ENCODE data around the gene FBXO34. TPM values are rescaled to one million over a fixed set of nuclear protein-coding genes. Genes with fewer than 3 reads are reported as not detected.

The FBXO34 gene
- total and polyA plus RNA-seq, 10 of the 15 experiments (the other 5 are each of a cell fraction or from before 2014, with no cell fraction given): 5.6 to 22.8 (median 17.6) TPM

- no peaks in the 10 kb centered on the region for H4K20me1 ChIP-seq (ENCODE audit: control insufficient read depth, insufficient read depth)
- no peak overlapping the region for H2AFZ ChIP-seq (ENCODE audit: control insufficient read depth, low read depth, low read length)
- no peak for FAIRE-seq
- CTCF ChIA-PET: interaction anchor here (1.0 to 1.6 kb wide), 3 partner anchors 12 to 126 kb away, joined by 3 to 4 read pairs (median 4); no protein-coding TSS in a partner anchor
- no peaks in the 10 kb centered on the region; the same call in 1 of the 3 replicates for H3K9me3 ChIP-seq (replicated peaks; ENCODE audit: control insufficient read depth, insufficient read depth, low read length)
- no TSS peak for BruUV-seq (replicated peaks)
- no peaks in the 10 kb centered on the region for H3K36me3 ChIP-seq (ENCODE audit: control insufficient read depth in 2 of 2, insufficient read depth in 2 of 2, low read length in 1 of 2)
- no peak overlapping the region for H3K9ac ChIP-seq (ENCODE audit: control insufficient read depth, insufficient read depth, low read length)
- no peak for ATAC-seq
- no peak overlapping the region for H3K27ac ChIP-seq (ENCODE audit: control insufficient read depth, insufficient read depth)
- no peaks in the 10 kb centered on the region for H3K4me1 ChIP-seq (ENCODE audit: control insufficient read depth, insufficient read depth, low read length)
- intact Hi-C loops (cut with micrococcal nuclease; ENCODE audit: unreplicated experiment): no loop called here
- no peak for DNase-seq (ENCODE audit: low read depth, low spot score)
- in situ Hi-C loops (cut with MboI): no loop called here
- SMC1A ChIA-PET (ENCODE audit: uncharacterized antibody, unreplicated experiment): interaction anchor here (0.9 kb wide), 1 partner anchor 200 kb away, joined by 3 read pairs; no protein-coding TSS in a partner anchor
- no peak for TF ChIP-seq ETV6 (conservative IDR thresholded peaks at IDR 0.05 in 1 of 2, IDR thresholded peaks at IDR 0.05 in 1 of 2; ENCODE audit: borderline replicate concordance in 1 of 2, low read depth in 1 of 2)
- RAD21 ChIA-PET (ENCODE audit: unreplicated experiment): no interaction called here
- POLR2A ChIA-PET: interaction anchor here (0.6 kb wide), 1 partner anchor 1340 kb away, joined by 3 read pairs; no protein-coding TSS in a partner anchor
- H3K79me2 ChIP-seq (ENCODE audit: control insufficient read depth, insufficient read depth, low read length): no peaks in the 10 kb centered on the region
- no peaks in the 10 kb centered on the region for H3K27me3 ChIP-seq (replicated peaks in 1 of 2; ENCODE audit: control insufficient read depth in 2 of 2, insufficient read depth in 2 of 2, low read length in 1 of 2)
- 68% methylated on average over 2 of the region's 2 CpGs for WGBS (ENCODE audit: insufficient coverage, insufficient replicate concordance, low lambda C conversion rate, missing lambda C conversion rate)
- no peak overlapping the region for H3K4me2 ChIP-seq (ENCODE audit: control insufficient read depth, insufficient read depth)
- H3K4me3 ChIP-seq: no peak overlapping the region
Observed at GRCh38 chr14:55228261-55228660, 43.0 kb upstream of the FBXO34 start.

DNA sequence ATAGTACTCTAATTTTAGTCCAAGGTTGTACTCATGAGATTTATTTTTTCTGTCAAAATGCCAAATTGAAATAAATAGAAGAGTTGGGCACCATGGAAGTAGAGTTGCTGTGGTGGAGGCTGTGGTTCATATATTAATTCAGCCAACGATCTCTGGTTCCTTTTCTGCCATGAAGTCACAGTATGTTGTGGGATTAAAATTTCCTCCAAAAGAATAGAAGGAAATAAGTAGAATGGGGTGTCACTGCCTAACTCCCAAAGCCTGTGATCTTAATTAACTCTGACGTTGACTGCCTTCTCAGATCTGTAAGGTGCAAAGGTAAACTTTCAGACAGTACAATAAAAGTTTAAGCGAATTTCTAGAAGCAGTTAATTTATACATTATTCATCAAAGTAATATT, 37.6 kb upstream of the FBXO34 start:
- H3K36me3 ChIP-seq (ENCODE audit: control insufficient read depth in 2 of 2, insufficient read depth in 2 of 2, low read length in 1 of 2): no peaks in the 10 kb centered on the region
- BruUV-seq (replicated peaks): no TSS peak
- H3K4me1 ChIP-seq (ENCODE audit: control insufficient read depth, insufficient read depth, low read length): no peaks in the 10 kb centered on the region
- H3K9ac ChIP-seq (ENCODE audit: control insufficient read depth, insufficient read depth, low read length): no peak overlapping the region
- intact Hi-C loops (cut with micrococcal nuclease; ENCODE audit: unreplicated experiment): no loop called here
- in situ Hi-C loops (cut with MboI): no loop called here
- 24% methylated on average over 3 of the region's 3 CpGs for whole genome bisulfite sequencing (ENCODE audit: insufficient coverage, insufficient replicate concordance, low lambda C conversion rate, missing lambda C conversion rate)
- H3K79me2 ChIP-seq (ENCODE audit: control insufficient read depth, insufficient read depth, low read length): no peaks in the 10 kb centered on the region
- no peak for ATAC-seq
- no peak for FAIRE-seq
- H3K27me3 ChIP-seq (replicated peaks in 1 of 2; ENCODE audit: control insufficient read depth in 2 of 2, insufficient read depth in 2 of 2, low read length in 1 of 2): no peaks in the 10 kb centered on the region
- DNase-seq (ENCODE audit: low read depth, low spot score): no peak
- ChIA-PET POLR2A (no interaction called here), SMC1A (ENCODE audit: uncharacterized antibody, unreplicated experiment) (no interaction called here), RAD21 (ENCODE audit: unreplicated experiment) (no interaction called here), CTCF (no interaction called here)
- H3K27ac ChIP-seq (ENCODE audit: control insufficient read depth, insufficient read depth): no peak overlapping the region
- no peak overlapping the region for H3K4me2 ChIP-seq (ENCODE audit: control insufficient read depth, insufficient read depth)
- no peaks in the 10 kb centered on the region for H4K20me1 ChIP-seq (ENCODE audit: control insufficient read depth, insufficient read depth)
- no peak overlapping the region for H3K4me3 ChIP-seq
- no peak overlapping the region for H2AFZ ChIP-seq (ENCODE audit: control insufficient read depth, low read depth, low read length)
- no peaks in the 10 kb centered on the region for H3K9me3 ChIP-seq (replicated peaks; ENCODE audit: control insufficient read depth, insufficient read depth, low read length)
- TF ChIP-seq HCFC1 (IDR thresholded peaks at IDR 0.05; ENCODE audit: low read length) (no peak), ZZZ3 (IDR thresholded peaks at IDR 0.05; ENCODE audit: control insufficient read depth, insufficient read length, low read depth) (no peak), ZNF592 (IDR thresholded peaks at IDR 0.05) (no peak), GABPA (IDR thresholded peaks at IDR 0.05; ENCODE audit: low read depth) (no peak), SIX5 (IDR thresholded peaks at IDR 0.05; ENCODE audit: low read depth, low read length, severe bottlenecking) (no peak), TAF1 (IDR thresholded peaks at IDR 0.05; ENCODE audit: borderline replicate concordance, low read depth, low read length) (no peak), REST (IDR thresholded peaks at IDR 0.05; ENCODE audit: low read depth, low read length) (no peak)

Measured in GM12878 (cell line).